OCI-LY7 (cell line): ENCODE measurements around the gene NUP133.

Source experiments
- CTCF ChIP-seq: fragments of 200-600 bp; sonication (generic); conservative IDR thresholded peaks from 2 replicates; pipeline ENCODE4 v1.5.1; 2014; ENCODE audit warnings: mild to moderate bottlenecking, antibody characterized with exemption, low read length, moderate library complexity, mixed read lengths
- EZH2phosphoT487 ChIP-seq: fragments of 200-600 bp; sonication (generic); IDR thresholded peaks from 2 replicates; pipeline ENCODE4 v1.6.1; 2018; ENCODE audit warnings: low read depth, borderline replicate concordance, mild to moderate bottlenecking, mixed run types, antibody characterized with exemption, low read length, moderate library complexity, mixed read lengths

- TF ChIP-seq CTCF (no peak), EZH2phosphoT487 (no peak)
These were observed at the start of gene NUP133 for GRCh38 chr1:229507951-229508822.
